ENCODE data around the gene ATF7. TPM values are rescaled to one million over a fixed set of nuclear protein-coding genes. Genes with fewer than 3 reads are reported as not detected.

Gene ATF7
- total and polyA plus RNA-seq, 9 of the 15 experiments (the other 6 are each of a cell fraction or from before 2014, with no cell fraction given) = 10.6 to 30.4 (median 20.7) TPM

GRCh38 chr12:53571295-53571694 is 54.9 kb downstream of the ATF7 start:
- Histone ChIP-seq H3K36me3 (ENCODE audit: control insufficient read depth, insufficient read depth, low read length) (peaks cover 5% of the 10 kb centered on the region; the same call in 2 of the 3 replicates), H3K9ac (ENCODE audit: insufficient read depth in 1 of 2, low read depth in 2 of 2, low read length in 2 of 2) (no peak overlapping the region), H3K79me2 (ENCODE audit: control insufficient read depth, insufficient read depth, low read length) (peaks cover 5% of the 10 kb centered on the region; the same call in 2 of the 3 replicates), H3K4me1 (replicated peaks in 1 of 2; ENCODE audit: control insufficient read depth in 2 of 2, insufficient read depth in 2 of 2, low read length in 2 of 2) (peaks cover 2 to 10% of the 10 kb centered on the region in 2 experiments; a peak in 2 of 5 replicates), H3K9me1 (ENCODE audit: control insufficient read depth, insufficient read depth, low read length) (no peaks in the 10 kb centered on the region), H3K27ac (ENCODE audit: extremely low read depth, low read depth, low read length) (no peak overlapping the region), H3K27me3 (ENCODE audit: control insufficient read depth in 2 of 2, insufficient read depth in 2 of 2, low read length in 2 of 2) (no peaks in the 10 kb centered on the region), H3K9me3 (replicated peaks; ENCODE audit: control insufficient read depth, insufficient read depth, low read depth, low read length) (no peaks in the 10 kb centered on the region), H4K20me1 (replicated peaks; ENCODE audit: control insufficient read depth, insufficient read depth, low read length) (no peaks in the 10 kb centered on the region), H3K4me2 (ENCODE audit: insufficient read depth, low read length) (no peak overlapping the region), H3K4me3 (no peak overlapping the region), H2AFZ (ENCODE audit: low read depth, low read length) (no peak overlapping the region)
- DNase-seq (ENCODE audit: extremely low read depth in 1 of 4, low spot score in 3 of 4) (no peak), ATAC-seq (no peak), FAIRE-seq (no peak)
- BruUV-seq (replicated peaks) = no TSS peak
- CTCF ChIA-PET (ENCODE audit: low intra/inter-chr PET ratio) = no interaction called here
- 63% methylated on average over 2 of the region's 2 CpGs for WGBS (ENCODE audit: insufficient coverage, low coverage, missing lambda C conversion rate)
- POLR2A ChIA-PET = interaction anchor here (0.6 kb wide), 1 partner anchor 280 kb away, joined by 3 read pairs; no protein-coding TSS in a partner anchor
- TF ChIP-seq ZBTB5 (IDR thresholded peaks at IDR 0.05) (no peak), MEF2A (IDR thresholded peaks at IDR 0.05; ENCODE audit: control insufficient read depth, low read depth, low read length) (no peak)
- intact Hi-C loops (cut with micrococcal nuclease) (no loop called here), in situ Hi-C loops (cut with MboI) (no loop called here)

Measured in K562 (cell line).